HS-27A (cell line): ENCODE data around the gene PITPNM1.
A peak's percentile ranks its signal among the peaks of the same experiment; 100 is the strongest.
"Not testable (repeated sequence)": the region's sequence is repeated elsewhere in the genome, so short reads cannot be mapped to it uniquely, and the experiment has no call there.

Experiments
- DNase-seq: peaks from one replicate; pipeline ENCODE4 v3.0.0-alpha.2; 2012; ENCODE audit warnings: low read depth, missing footprints

PITPNM1 gene

DNA sequence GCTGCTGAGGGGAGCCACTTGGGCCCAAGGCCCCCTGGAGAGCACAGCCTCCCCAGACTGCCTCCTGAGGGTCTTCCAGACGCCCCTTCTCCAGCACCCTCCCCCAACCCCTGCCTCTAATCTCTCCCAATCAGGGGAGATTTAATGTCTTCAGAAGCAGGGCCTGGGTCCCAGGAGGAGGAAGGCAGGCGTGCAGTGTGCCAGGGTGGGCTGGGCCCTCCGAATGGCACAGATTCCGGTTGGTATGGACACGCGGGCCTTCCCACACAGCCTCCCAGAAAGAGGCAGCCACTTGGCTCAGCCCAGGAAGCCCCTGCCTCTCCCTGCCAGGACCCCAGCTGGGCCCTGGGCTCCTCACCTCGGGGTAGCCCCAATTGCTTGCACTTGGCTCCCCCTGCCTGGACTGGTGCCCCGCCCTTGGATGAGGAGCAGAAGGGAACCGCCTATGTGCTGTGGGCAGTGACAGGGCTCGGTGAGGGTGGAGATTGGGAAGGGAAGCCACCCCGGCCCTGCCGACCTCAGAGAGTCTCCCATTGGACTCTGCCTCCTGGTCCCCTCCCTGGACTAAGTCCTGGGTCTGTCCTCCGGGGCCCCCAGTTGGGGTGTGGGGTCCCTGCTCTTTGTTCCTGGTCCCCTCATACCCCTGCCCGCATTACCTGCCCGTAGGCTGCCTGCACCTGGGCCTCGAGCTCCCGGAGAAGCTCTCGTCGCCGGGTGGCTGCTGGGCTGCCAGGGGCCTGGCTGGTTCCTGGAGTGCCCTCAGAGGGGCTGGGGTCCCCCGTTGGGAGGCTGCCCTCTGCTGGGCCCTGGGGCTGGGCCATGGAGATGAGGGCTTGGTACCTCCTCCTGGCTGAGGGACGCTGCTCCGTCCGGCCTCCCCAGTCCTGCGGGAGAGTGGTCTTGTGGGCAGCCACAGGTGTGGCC lies 18.7 kb upstream of the PITPNM1 start:
- no peak for DNase-seq

DNA sequence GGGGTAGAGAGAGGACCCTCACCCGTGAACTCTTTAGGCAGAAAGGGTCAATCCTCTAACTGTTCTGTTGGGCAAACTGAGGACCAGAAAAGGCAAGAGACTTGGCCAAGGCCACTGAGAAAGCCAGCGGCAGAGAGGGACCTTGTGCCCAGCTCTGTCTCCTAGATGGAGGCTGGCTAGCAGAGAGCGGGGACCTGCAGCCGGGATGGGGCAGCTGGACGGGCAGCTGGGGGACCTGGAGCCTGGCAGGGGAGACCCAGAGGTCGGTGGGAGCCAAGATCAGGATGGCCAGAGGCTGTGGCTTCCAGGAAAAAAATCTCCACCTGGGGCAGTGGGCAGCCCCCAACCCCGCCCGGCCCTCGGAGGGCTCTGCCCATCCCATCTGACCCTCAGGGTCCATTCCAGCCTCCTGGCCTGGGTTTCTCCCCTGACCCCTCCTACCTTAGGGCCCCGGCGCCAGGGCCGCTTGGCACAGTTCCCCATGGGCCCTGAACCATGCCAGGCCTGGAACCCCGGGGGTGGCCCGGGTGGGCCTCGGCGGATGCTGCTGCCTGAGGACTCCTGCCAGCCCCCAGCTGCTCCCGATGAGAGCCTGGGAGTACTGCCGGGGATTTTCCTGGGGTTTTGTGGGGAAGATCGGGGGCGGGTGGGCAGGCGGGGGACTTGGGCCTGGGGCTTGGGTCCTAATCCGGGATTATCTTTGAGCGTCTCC lies 17.8 kb upstream of the PITPNM1 start, which contains the start of gene CABP2:
Gene CABP2, minus strand, starts transcription at position 603 of the 712 bp plus-strand sequence. Its CDS starts 120 bp downstream, at position 483.
- no peak for DNase-seq

DNA sequence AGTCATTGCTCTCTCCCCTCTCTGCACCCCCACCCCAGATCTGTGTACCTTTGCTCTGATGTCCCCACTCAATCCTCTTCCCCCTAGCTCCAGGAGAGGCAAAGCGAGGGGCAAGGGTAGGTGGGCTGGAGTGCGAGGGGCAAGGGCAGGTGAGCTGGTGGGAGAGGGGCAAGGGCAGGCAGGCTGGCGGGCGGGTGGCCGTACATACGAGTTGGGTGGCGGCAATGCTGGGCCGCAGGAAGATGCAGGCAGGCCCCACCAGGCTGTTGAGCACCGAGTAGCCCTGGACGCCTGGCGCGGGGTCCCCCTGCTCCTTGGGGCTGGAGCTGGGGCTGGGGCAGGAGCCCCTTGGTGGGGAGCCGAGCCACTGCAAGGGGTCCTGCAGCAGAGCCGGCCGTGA lies 17.2 kb upstream of the PITPNM1 start:
- no peak for DNase-seq

DNA sequence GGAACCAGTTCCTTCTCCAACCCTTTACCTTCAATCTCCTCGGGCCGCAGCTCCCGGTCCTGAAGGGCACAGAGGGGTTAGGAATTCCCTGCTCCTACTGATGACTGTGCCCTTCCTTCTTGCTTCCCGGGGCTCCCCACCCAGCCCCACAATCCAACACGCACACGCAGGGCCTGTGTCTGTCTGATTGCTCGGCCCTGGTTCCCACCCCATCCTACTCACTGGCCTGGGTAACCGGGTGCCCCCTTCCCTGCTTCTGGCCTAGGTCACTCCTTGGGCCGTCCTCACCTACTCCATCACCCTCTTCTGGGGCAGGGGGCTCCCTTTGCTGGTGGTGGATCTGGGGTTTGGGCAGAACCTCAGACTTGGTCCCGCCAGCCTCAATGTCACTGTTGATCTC lies 16.8 kb upstream of the PITPNM1 start:
- no peak for DNase-seq

DNA sequence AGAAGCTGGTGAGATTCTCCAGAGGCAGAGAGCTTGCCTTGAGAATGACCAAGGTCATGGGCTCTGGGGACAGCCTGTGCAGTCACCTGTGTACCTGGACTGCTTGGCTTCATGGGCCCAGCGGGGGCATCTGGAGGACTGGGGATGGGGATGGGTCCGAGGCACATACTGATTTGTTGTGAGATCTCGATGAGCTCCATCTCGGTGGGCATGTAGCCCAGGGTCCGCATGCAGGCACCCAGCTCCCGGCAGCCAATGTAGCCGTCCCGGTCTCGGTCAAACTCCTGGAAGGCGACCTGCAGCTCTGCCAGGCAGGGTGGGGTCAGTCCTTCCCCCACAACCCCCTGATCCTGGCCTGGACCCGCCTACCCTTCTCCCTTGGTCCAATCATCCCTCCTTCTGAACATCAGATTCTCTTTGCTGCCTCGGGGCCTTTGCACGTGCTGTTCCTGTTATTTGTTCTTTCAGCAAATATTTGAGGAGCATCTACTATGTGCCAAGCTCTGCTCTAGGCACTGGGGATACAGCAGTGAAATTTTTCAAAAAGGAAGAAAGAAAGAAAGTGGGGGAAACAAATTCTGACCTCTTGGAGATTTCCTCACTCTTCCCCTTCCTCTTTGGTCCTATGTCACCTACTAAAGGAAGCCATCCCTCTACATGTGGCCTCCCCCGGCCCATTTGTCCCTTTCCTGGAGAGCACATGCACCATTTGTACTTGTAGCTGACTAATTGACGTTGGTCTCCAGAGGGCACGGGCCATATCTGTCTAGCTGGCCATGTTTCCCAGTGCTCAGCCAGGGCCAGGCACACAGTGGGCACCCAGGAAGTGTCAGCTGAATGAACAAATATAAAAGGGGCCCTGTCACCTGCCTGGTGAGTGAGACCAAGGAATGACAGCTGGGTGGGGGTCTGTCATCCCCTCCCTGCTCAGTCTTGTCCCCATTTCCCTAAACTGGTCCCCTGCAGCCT lies 16.0 kb upstream of the PITPNM1 start:
- no peak for DNase-seq

DNA sequence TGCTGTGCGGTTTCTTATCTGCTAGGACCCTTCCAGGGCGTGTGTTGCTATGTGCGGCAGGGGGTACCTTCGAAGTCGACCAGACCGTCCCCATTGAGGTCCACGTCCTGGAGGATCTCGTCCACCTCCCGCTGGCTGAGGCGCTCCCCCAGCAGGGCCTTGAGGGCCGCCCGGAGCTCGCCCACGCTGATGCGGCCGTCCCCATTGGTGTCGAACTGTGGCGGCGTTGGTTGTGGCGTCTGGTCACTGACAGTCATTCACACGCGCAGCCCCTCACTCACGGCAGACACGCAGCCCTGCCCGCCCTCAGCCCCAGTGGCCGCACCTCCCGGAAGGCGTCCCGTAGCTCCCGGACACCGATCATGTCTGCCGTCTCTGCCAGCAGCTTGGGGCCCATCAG lies 14.6 kb upstream of the PITPNM1 start:
- no peak for DNase-seq

DNA sequence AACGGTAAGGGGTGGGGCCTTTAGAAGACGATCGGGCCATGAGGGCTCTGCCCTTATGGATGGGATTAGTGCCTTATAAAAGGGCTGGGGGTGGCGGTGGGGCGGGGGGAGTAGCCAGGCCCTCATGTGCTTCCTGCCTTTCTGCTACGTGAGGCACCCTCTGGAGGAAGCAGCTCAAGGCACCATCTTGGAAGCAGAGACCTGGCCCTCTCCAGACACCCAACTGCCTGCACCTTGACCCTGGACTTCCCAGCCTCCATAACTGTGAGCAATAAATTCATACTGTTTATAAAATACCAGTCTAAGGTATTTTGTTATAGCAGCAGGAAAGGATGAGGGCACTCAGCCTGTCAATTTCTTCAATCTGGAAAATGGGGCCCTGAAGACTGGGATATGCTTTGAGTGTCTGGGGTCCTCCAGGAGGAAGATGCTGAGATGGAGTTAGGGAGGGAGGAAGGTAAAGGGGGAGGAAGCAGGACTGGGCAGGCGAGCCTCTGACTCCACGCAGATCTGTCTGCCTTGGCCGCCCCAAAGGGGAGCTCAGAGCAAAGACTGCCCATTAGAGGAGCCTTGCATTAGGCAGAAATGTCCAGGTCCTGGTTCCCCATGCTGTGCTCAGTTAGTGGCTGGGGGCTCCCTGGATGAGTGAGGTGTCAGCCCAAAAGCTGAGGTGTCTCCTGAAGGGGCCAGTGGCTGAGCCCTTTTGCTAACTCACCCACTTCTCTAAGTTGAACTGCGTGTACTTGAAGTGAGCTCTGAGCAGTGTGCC lies 12.8 kb upstream of the PITPNM1 start:
- DNase-seq = no peak

DNA sequence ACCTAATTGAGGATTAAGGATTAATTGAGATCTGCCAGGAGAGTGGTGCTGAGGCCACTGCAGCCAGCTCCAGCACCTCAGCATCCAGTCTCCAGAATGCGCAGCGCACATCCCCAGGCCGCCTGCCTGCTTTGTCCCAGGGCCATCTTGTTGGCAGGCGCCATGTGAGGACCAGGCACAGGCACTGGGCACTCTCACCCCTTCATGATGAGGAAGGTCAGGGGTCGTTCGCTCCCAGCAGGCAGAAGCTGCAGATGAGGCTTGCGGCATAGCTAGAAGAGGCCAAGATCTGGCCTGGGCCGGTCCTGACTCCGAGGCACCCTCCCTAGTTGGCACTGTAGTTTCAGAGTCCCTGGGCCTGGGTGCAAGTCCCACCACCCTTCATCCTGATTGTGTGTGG lies 11.6 kb upstream of the PITPNM1 start:
- no peak for DNase-seq

DNA sequence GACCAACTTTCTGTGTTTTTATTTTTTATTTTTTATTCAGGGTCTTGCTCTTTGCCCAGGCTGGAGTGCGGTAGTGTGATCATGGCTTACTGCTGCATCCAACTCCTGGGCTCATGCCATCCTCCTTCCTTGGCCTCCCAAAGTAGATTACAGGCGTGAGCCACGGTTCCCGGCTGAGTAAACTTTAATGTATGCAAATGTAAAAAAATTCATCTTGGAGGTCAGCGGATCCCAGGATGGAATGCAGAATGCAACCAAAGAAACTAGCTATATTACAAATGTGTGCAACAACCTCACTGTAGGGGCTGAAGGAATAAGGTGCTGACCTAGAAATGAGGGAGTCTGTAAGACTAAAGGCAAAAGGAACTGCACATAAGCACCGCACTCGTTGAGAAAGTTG lies 9.0 kb upstream of the PITPNM1 start:
- DNase-seq = no peak

DNA sequence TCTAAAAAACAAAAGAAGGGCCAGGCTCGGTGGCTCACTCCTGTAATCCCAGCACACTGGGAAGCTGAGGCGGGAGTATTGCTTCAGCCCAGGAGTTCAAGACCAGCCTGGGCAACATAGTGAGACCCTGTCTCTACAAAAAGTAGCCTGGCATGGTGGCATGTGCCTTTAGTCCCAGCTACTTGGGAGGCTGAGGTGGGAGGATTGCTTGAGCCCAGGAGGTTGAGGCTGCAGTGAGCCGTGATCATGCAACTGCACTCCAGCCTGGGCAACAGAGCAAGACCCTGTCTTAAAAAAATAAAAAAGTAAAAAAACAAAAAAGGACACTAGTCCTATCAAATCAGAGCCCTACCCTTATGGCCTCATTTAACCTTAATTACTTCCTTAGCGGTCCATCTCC lies 6.4 kb upstream of the PITPNM1 start:
- not testable (repeated sequence) for DNase-seq

DNA sequence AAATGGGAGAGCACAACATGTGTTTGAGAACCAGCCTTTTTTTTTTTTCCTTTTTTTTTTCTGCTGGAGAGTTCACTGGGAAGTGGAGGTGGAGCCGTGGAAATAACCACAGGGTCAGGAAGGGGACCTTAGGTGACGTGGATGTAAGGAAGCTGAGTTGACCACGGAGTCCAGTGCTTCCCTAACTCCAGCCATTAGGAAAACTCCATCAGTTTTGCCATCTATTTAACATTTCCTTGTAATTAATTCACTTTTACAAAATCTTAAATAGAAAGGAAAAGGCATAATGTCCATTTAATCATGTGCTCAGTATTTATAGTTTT lies 4.8 kb upstream of the PITPNM1 start:
- DNase-seq = no peak

DNA sequence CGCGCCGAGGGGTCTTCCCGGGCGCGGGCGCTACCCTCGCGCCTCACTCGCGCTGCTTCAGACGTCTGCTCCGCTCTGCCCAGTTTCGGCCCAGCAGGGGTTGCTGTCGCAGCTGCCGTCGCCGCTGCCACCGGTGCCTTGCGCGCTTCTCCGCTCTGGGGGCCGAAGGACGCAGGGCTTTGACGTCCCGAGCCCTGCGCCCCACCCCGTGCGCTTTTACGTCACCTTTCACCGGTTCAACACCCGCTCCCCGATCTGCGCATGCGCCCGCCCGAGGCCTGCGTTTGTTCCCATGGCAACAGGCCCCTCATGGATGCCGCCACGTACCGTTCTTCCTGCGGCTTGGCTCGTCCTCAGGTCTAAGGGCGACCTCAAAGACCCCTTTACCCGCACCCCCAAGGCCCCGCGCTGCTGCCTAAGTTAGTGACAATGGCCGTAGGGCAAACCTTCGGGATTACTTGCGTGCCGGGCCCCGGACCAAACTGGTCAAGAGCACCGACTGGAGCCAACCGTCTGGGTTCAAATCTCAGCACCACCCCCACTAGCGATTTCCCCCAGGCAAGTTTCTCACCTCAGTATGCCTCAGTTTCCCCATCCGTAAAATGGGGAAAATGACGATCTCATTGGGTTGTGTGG lies 3.4 kb upstream of the PITPNM1 start:
- peak; percentile 93 for DNase-seq

DNA sequence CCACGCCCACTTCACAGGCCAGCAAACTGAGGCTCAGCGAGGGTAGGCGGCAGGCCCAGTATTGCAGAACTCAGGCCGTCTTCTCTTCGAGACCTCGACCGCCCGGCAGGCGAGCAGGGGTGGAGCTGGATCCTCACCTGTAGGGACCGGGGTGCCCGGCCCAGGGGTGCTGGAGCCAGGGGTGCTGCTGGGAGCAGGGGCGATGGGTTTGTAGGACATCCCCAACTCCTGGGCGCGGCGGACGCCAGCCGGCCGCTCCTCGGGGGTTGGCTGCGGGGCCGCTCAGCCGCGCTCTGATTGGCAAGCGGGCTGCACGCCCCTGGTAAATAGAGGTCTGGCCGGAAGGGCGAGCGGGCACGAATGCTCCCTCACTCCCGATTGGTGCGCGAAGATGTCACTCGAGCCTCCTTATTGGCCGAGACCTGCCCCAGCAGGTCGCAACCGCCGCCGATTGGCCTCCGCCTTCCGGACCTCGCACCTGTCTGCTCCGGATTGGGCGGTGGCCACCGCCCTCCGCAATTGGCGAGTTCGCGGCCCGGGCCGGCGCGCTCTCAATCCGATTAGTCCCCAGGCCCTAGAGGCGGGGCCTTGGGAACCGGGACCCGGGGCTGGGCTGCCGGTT lies 2.8 kb upstream of the PITPNM1 start, which contains the start of gene CDK2AP2:
Gene CDK2AP2, minus strand, starts transcription at position 299 of the 622 bp plus-strand sequence. Its CDS starts 80 bp downstream, at position 219.
- DNase-seq = peak; percentile 98

DNA sequence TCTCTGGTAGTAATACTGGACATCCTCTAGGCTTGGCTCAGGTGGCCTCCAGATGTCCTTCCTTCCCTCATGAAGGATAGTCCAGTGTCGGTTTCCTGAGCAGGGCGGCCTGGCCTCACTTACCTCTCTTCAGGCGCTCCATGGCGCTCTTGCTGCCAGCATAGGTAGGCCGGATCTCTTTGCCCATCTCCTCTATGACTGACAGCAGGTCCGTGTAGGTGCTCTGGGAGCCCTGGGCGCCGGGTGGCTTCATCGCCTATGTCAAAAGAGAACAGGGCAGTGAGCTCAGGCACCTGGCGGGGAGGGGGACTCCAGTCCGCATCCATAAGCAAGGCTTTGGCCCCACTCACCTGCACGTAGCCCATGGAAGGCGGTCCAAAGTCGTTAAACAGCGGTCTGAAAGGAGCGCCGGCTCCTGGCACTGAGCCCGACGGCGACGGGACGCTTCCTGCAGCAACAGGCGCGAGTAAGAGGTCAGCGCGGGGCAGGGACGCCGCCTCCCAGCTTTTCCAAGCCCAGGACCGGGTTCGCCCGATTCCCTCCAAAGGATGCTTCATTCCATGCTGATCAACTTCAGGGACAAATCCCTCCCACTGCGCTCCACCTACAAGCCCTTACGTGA lies 2.2 kb upstream of the PITPNM1 start:
- DNase-seq = no peak

DNA sequence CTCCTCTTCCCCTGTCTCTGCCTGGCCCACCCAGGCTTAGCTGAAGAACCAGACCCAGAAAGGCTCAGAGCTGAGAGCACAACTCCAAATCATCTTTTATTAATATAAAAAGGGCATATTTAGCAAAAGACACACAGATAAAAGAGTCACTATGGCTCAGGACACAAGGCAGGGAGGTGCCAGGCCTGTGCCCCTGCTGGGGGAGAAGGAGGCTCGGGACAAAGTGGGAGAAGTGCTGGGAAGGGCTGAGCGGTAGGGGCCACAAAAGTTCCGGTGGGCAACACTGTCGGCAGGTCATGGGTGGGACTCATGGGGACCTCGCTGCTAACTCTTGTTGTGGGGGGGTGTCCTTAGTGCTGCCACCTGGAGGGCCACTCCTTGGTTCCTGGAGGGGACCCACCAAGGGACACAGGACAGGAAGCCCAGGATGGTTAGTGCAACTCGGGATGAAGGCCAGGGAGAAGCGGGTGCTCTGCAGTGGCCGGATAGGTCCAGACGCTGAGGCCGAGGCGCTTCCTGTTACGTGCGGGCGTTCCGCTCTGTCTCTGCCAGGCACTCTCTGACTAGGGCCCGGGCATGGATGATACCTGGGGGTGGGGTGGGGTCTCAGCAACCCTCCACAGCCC lies 1.4 kb upstream of the PITPNM1 start:
- DNase-seq = no peak

DNA sequence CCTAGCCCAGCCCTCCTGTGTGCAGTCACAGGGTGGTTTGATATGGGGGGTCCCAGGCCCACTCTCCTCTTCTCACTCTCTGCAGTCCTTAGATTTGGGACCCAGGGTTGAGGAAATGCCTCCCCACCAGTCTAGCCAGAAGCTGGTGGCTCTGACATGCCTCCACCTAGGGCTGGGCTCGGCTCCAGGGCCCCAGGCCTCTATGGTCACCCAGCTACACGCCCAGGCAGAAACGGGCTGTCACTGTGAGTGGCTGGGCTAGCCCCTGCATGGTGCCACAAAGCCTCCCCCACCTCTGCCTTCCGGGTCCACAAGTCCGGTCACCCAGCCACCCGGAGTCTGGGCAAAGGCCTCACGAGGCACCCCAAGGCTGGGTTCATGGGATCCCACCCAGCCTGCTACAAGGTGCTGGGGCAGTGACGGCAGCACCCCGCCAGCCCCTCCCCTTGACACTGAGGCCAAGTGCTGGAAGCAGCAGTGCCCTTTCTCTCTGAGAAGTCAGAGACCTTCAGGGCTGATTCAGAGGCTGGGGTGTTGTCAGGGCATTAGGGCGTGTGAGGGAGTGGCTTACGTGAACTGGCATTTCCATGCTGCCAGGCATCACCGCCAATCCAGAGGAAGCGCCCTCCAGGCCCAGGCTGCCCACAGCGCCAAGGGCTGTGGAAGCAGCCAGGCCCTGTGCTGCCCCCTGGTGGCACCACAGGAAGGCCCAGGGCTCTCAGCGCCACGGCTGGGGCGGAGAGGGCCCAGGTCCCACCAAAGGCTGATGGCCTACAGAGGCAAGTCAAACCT lies 638 bp upstream of the PITPNM1 start:
- DNase-seq = peak; percentile 92

DNA sequence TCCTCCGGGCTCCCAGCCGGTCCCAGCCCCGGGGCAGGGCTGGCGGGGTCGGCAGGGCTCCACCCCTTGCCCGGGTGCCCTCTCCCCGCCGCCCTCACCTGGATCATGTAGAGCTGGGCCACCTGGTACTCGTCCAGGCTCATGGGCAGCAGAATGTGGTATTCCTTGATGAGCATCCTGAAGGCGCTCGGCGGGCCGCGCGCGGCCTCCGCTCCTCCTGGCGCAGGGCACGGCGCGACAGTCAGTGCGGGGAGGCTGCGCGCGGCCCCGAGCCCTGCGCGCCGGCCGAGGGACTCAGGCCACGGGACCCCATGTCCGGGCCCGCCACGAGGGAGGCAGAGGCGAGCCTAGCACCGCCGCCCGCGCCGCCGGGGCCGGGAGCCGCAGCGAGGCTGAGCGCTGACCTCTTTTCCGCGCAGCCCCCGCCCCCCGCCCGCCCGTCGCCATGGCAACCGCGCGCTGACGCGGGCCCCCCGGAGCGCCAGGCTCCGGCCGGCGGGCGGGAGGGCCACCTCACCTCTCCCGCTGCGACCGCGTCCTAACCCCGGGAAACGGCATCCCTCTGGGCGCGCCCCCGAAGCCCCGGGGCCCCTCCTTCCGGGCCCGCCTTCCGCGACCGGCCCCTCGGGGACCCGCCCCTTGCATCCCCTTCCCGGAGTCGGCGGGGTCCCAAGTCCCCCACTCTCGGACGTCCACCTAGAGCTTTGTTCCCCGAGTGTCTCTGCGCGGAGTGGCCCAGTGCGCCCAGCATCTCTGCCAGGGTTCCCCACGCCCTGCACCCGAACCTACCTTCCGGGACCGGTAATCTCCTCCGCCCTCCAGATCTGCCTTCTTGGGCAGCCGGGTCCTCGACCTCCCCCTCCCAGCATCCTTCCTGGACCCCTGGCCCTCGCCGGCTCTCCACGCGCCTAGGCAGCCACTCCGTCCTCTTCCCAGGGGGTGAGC lies 886 bp downstream of the PITPNM1 start:
- no peak for DNase-seq
